Lower lobe of right lung (tissue), 2 donors: ENCODE results near the gene SPINT3. TPM values are rescaled to one million over a fixed set of nuclear protein-coding genes. Genes with fewer than 3 reads are reported as not detected.
"Not testable (repeated sequence)": the region's sequence is repeated elsewhere in the genome, so short reads cannot be mapped to it uniquely, and the experiment has no call there.

ENCODE experiments used
- ATAC-seq, 2 donors: fragments of 200-7000 bp; cut with Tn5 transposase; one replicate each; pipeline ENCODE4 v1.9.1; 2020 to 2022; ENCODE audit warnings: mild to moderate bottlenecking in 2 of 2, moderate library complexity in 2 of 2
- DNase-seq: peaks from one replicate; pipeline ENCODE4 v3.0.0-alpha.2; 2020
- H3K27ac ChIP-seq: fragments of 200-600 bp; one replicate; pipeline ENCODE4 v1.8.0; 2022
- H3K27me3 ChIP-seq: fragments of 200-600 bp; one replicate; pipeline ENCODE4 v1.8.0; 2022; ENCODE audit warnings: low read depth
- H3K36me3 ChIP-seq: fragments of 200-600 bp; one replicate; pipeline ENCODE4 v1.8.0; 2022; ENCODE audit warnings: mild to moderate bottlenecking
- H3K4me1 ChIP-seq: fragments of 200-600 bp; one replicate; pipeline ENCODE4 v1.8.0; 2022
- H3K4me3 ChIP-seq: fragments of 200-600 bp; one replicate; pipeline ENCODE4 v1.8.0; 2022; ENCODE audit warnings: mild to moderate bottlenecking
- H3K9me3 ChIP-seq: fragments of 200-600 bp; one replicate; pipeline ENCODE4 v1.8.0; 2022
- CTCF ChIP-seq: fragments of 200-600 bp; IDR thresholded peaks from one replicate; pipeline ENCODE4 v1.8.0; 2022; ENCODE audit warnings: antibody characterized with exemption, mild to moderate bottlenecking
- intact Hi-C: fragments of 100-400 bp; cut with DNase I; formaldehyde crosslinking; loops from one replicate; pipeline ENCODE4 v1.11.0; 2022
- total RNA-seq: library from RNA; stranded (reverse); fragmentation: NEBNext Ultra II Directional; extraction: Animal tissue kit (Norgen Biotek cat#: 25700); gene quantifications from one replicate; pipeline ENCODE4 v1.2.1, GENCODE V29; 2021
- donor health status: DM: no; HTN: yes; CAD: no; lungs with severe emphysema.

Gene SPINT3
- total RNA-seq, 1 donor from 2014 or later = not detected

- H3K36me3 ChIP-seq = no peaks in the 10 kb centered on the region
- intact Hi-C loops = no loop called here
- DNase-seq = peak; percentile 49
- no peaks in the 10 kb centered on the region for H3K4me1 ChIP-seq
- TF ChIP-seq CTCF = no peak
- no peaks in the 10 kb centered on the region for H3K9me3 ChIP-seq
- no peak overlapping the region for H3K4me3 ChIP-seq
- H3K27me3 ChIP-seq = peaks cover 12% of the 10 kb centered on the region
- H3K27ac ChIP-seq = no peak overlapping the region
- ATAC-seq = peak; percentile 60 to 68
These were observed 19.9 kb downstream of the SPINT3 start for GRCh38 chr20:45495501-45495941.

- H3K4me1 ChIP-seq = no peaks in the 10 kb centered on the region
- no peak overlapping the region for H3K4me3 ChIP-seq
- no peaks in the 10 kb centered on the region for H3K9me3 ChIP-seq
- H3K27me3 ChIP-seq = peaks cover 11% of the 10 kb centered on the region
- no peaks in the 10 kb centered on the region for H3K36me3 ChIP-seq
- intact Hi-C loops = no loop called here
- no peak for DNase-seq
- TF ChIP-seq CTCF = no peak
- H3K27ac ChIP-seq = no peak overlapping the region
- no peak for ATAC-seq
These were observed 26.3 kb downstream of the SPINT3 start for GRCh38 chr20:45489083-45489531.

- TF ChIP-seq CTCF = peak; percentile 30
- peak; percentile 30 to 45 for ATAC-seq
These were observed 28.2 kb downstream of the SPINT3 start for GRCh38 chr20:45487231-45487635.

GRCh38 chr20:45485388-45485787 lies 30.0 kb downstream of the SPINT3 start:
- H3K27me3 ChIP-seq = peaks cover 20% of the 10 kb centered on the region
- H3K36me3 ChIP-seq = no peaks in the 10 kb centered on the region
- DNase-seq = no peak
- no peak overlapping the region for H3K4me3 ChIP-seq
- H3K9me3 ChIP-seq = no peaks in the 10 kb centered on the region
- H3K4me1 ChIP-seq = no peaks in the 10 kb centered on the region
- intact Hi-C loops = no loop called here
- H3K27ac ChIP-seq = no peak overlapping the region
- ATAC-seq = no peak
- TF ChIP-seq CTCF = no peak

More at GRCh38 chr20:45487231-45487635, 28.2 kb downstream of the SPINT3 start:
- Histone ChIP-seq H3K4me1 (no peaks in the 10 kb centered on the region), H3K4me3 (no peak overlapping the region), H3K36me3 (no peaks in the 10 kb centered on the region), H3K27ac (no peak overlapping the region), H3K9me3 (no peaks in the 10 kb centered on the region), H3K27me3 (peaks cover 11% of the 10 kb centered on the region)
- DNase-seq = no peak
- intact Hi-C loops = no loop called here

GRCh38 chr20:45484676-45485075 lies 30.7 kb downstream of the SPINT3 start:
- H3K4me1 ChIP-seq = no peaks in the 10 kb centered on the region
- no peak overlapping the region for H3K27ac ChIP-seq
- no peaks in the 10 kb centered on the region for H3K9me3 ChIP-seq
- no peak overlapping the region for H3K4me3 ChIP-seq
- DNase-seq = no peak
- intact Hi-C loops = no loop called here
- peaks cover 26% of the 10 kb centered on the region for H3K27me3 ChIP-seq
- TF ChIP-seq CTCF = no peak
- H3K36me3 ChIP-seq = no peaks in the 10 kb centered on the region
- no peak for ATAC-seq

- no peak for DNase-seq
- Histone ChIP-seq H3K4me1 (no peaks in the 10 kb centered on the region), H3K4me3 (no peak overlapping the region), H3K27ac (no peak overlapping the region), H3K36me3 (no peaks in the 10 kb centered on the region), H3K27me3 (peaks cover 24% of the 10 kb centered on the region), H3K9me3 (no peaks in the 10 kb centered on the region)
- no peak for ATAC-seq
- intact Hi-C loops = no loop called here
- no peak for TF ChIP-seq CTCF
These were observed 35.6 kb downstream of the SPINT3 start for GRCh38 chr20:45479822-45480221.

- H3K27ac ChIP-seq, H3K9me3 ChIP-seq, H3K4me1 ChIP-seq, ATAC-seq, intact Hi-C loops, H3K36me3 ChIP-seq, H3K4me3 ChIP-seq: not testable (repeated sequence)
- DNase-seq = peak; percentile 59
- peaks cover 18% of the 10 kb centered on the region for H3K27me3 ChIP-seq
These were observed 37.8 kb downstream of the SPINT3 start for GRCh38 chr20:45477530-45478148.

GRCh38 chr20:45472286-45472685 lies 43.1 kb downstream of the SPINT3 start:
- peaks cover 19% of the 10 kb centered on the region for H3K4me1 ChIP-seq
- intact Hi-C loops, ATAC-seq, H3K4me3 ChIP-seq, H3K9me3 ChIP-seq, H3K36me3 ChIP-seq, H3K27ac ChIP-seq, DNase-seq: not testable (repeated sequence)
- H3K27me3 ChIP-seq = peaks cover 36% of the 10 kb centered on the region
